Smooth muscle cell (in vitro differentiated cells): ENCODE data around the gene FOXL2. TPM values are rescaled to one million over a fixed set of nuclear protein-coding genes. Genes with fewer than 3 reads are reported as not detected.

Experiments used
- DNase-seq: peaks from one replicate; lab custom pipeline; 2025; ENCODE audit not compliant: unreplicated experiment; lab: John Stamatoyannopoulos, UW
- H2AFZ ChIP-seq: fragments of 200-600 bp; sonication (generic); 2 replicates; pipeline ENCODE4 v1.6.0; 2016; ENCODE audit warnings: antibody characterized with exemption, low read depth, mild to moderate bottlenecking
- H3F3A ChIP-seq: fragments of 200-600 bp; sonication (generic); 2 replicates; pipeline ENCODE4 v1.6.0; 2017; ENCODE audit warnings: antibody characterized with exemption, low read depth
- H3K27ac ChIP-seq: fragments of 200-600 bp; sonication (generic); 2 replicates; pipeline ENCODE4 v1.5.1; 2016; ENCODE audit warnings: low read depth, mild to moderate bottlenecking
- H3K27me3 ChIP-seq: fragments of 200-600 bp; sonication (generic); 2 replicates; pipeline ENCODE4 v1.6.1; 2016; ENCODE audit warnings: low read depth, mild to moderate bottlenecking
- H3K36me3 ChIP-seq: fragments of 200-600 bp; sonication (generic); 2 replicates; pipeline ENCODE4 v1.5.1; 2016; ENCODE audit warnings: low read depth
- H3K4me1 ChIP-seq: fragments of 200-600 bp; sonication (generic); 2 replicates; pipeline ENCODE4 v1.5.1; 2016; ENCODE audit warnings: low read depth
- H3K4me2 ChIP-seq: fragments of 200-600 bp; sonication (generic); 2 replicates; pipeline ENCODE4 v1.6.0; 2016; ENCODE audit warnings: mild to moderate bottlenecking
- H3K4me3 ChIP-seq: fragments of 200-600 bp; sonication (generic); 2 replicates; pipeline ENCODE4 v1.5.1; 2016; ENCODE audit warnings: mild to moderate bottlenecking
- H3K79me2 ChIP-seq: fragments of 200-600 bp; sonication (generic); 2 replicates; pipeline ENCODE4 v1.6.0; 2016; ENCODE audit warnings: low read depth, mild to moderate bottlenecking
- H3K9ac ChIP-seq: fragments of 200-600 bp; sonication (generic); 2 replicates; pipeline ENCODE4 v1.6.0; 2016; ENCODE audit warnings: low read depth
- H3K9me3 ChIP-seq: fragments of 200-600 bp; sonication (generic); replicated peaks from 2 replicates; pipeline ENCODE4 v1.5.1; 2016; ENCODE audit warnings: low read depth
- H4K20me1 ChIP-seq: fragments of 200-600 bp; sonication (generic); 2 replicates; pipeline ENCODE4 v1.6.0; 2016; ENCODE audit warnings: low read depth
- CTCF ChIP-seq: fragments of 200-600 bp; sonication (generic); IDR thresholded peaks from 2 replicates; pipeline ENCODE4 v1.5.1; 2017; ENCODE audit warnings: borderline replicate concordance, mild to moderate bottlenecking, antibody characterized with exemption; ENCODE audit not compliant: insufficient read depth, poor library complexity, severe bottlenecking
- WGBS: methylation state at CpG from one replicate; pipeline ENCODE4 v1.1.7; 2016; ENCODE audit warnings: low lambda C conversion rate; 5-methylcytosine and 5-hydroxymethylcytosine counted together
- polyA plus RNA-seq: library from polyadenylated mRNA; unstranded; fragments of >200 nt; fragmentation: Nextera tagmentation; extraction: Ambion mirVana; gene quantifications from 2 replicates; pipeline ENCODE4 v1.2.1, GENCODE V29; 2016
- total RNA-seq: library from RNA; depleted of rRNA; stranded (reverse); fragments of >200 nt; gene quantifications from 2 replicates; pipeline ENCODE4 v1.2.3, GENCODE V29; 2014

FOXL2 gene
- total and polyA plus RNA-seq, 2 experiments from 2014 or later = not detected

GRCh38 chr3:138909904-138910303 lies 37.0 kb downstream of the FOXL2 start:
- no peak for TF ChIP-seq CTCF
- no peak overlapping the region for H3K4me3 ChIP-seq
- H4K20me1 ChIP-seq = no peaks in the 10 kb centered on the region
- no peaks in the 10 kb centered on the region for H3K27me3 ChIP-seq
- no peak overlapping the region for H3K4me2 ChIP-seq
- no peak overlapping the region for H3K9ac ChIP-seq
- no peaks in the 10 kb centered on the region for H3K4me1 ChIP-seq
- H3K79me2 ChIP-seq = no peaks in the 10 kb centered on the region
- H3K9me3 ChIP-seq = no peaks in the 10 kb centered on the region
- DNase-seq = no peak
- H3F3A ChIP-seq = no peaks in the 10 kb centered on the region
- H3K27ac ChIP-seq = no peak overlapping the region
- no peak overlapping the region for H2AFZ ChIP-seq
- H3K36me3 ChIP-seq = no peaks in the 10 kb centered on the region

DNA sequence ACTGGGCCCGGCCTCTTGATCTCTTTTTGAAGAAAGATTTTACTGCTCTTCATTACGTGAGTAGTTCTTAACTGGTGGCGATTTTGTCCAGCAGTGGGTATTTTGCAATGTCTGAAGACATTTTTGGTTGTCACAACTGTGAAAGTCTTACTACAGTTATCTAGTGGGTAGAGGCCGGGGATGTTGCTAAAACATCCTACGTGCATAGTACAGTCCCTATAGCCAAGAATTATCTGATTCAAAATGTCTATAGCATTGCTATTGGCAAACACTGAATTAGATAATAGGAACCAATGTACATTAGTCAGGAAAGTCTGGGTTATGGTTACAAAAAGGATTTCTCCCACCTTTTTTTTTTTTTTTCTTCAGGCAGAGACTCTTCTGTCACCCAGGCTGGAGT lies 38.1 kb downstream of the FOXL2 start:
- WGBS = 93% methylated on average over 5 of the region's 5 CpGs
- Histone ChIP-seq H3F3A (no peaks in the 10 kb centered on the region), H3K9ac (no peak overlapping the region), H4K20me1 (no peaks in the 10 kb centered on the region), H3K27me3 (no peaks in the 10 kb centered on the region), H3K79me2 (no peaks in the 10 kb centered on the region), H3K4me1 (no peaks in the 10 kb centered on the region), H3K27ac (no peak overlapping the region), H2AFZ (no peak overlapping the region), H3K4me2 (no peak overlapping the region), H3K36me3 (no peaks in the 10 kb centered on the region), H3K4me3 (no peak overlapping the region), H3K9me3 (no peaks in the 10 kb centered on the region)
- DNase-seq = no peak
- no peak for TF ChIP-seq CTCF

- no peak overlapping the region for H3K4me3 ChIP-seq
- WGBS = 93% methylated on average over 3 of the region's 3 CpGs
- no peak for TF ChIP-seq CTCF
- H3K27ac ChIP-seq = no peak overlapping the region
- H4K20me1 ChIP-seq = no peaks in the 10 kb centered on the region
- no peak overlapping the region for H3K4me2 ChIP-seq
- no peaks in the 10 kb centered on the region for H3K79me2 ChIP-seq
- DNase-seq = no peak
- H3K27me3 ChIP-seq = no peaks in the 10 kb centered on the region
- no peak overlapping the region for H3K9ac ChIP-seq
- H3K36me3 ChIP-seq = no peaks in the 10 kb centered on the region
- H3F3A ChIP-seq = no peaks in the 10 kb centered on the region
- H3K4me1 ChIP-seq = no peaks in the 10 kb centered on the region
- H3K9me3 ChIP-seq = no peaks in the 10 kb centered on the region
- no peak overlapping the region for H2AFZ ChIP-seq
These were observed 39.4 kb downstream of the FOXL2 start for GRCh38 chr3:138907539-138907938.

DNA sequence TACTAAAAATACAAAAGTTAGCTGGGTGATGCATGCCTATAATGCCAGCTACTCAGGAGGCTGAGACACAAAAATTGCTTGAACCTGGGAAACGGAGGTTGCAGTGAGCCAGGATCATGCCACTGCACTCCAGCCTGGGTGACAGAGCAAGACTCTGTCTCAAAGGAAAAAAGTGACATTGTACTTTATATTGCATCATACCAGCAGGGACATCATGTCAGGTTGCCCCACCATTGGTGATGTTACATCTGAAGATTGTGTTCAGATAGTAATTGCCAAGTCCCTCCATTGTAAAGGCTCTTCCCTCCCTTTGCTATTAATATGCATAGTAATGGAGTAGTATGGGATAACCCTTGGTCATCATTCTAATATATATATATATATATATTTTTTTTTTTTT lies 44.8 kb downstream of the FOXL2 start:
- Histone ChIP-seq H3K79me2 (no peaks in the 10 kb centered on the region), H3K4me1 (no peaks in the 10 kb centered on the region), H3K9me3 (no peaks in the 10 kb centered on the region), H3F3A (no peaks in the 10 kb centered on the region), H3K4me3 (no peak overlapping the region), H3K36me3 (no peaks in the 10 kb centered on the region), H3K27ac (no peak overlapping the region), H3K9ac (no peak overlapping the region), H3K4me2 (no peak overlapping the region), H2AFZ (no peak overlapping the region), H3K27me3 (no peaks in the 10 kb centered on the region), H4K20me1 (no peaks in the 10 kb centered on the region)
- WGBS = 100% methylated on average over 1 of the region's 1 CpG
- DNase-seq = no peak
- TF ChIP-seq CTCF = no peak
